Chondrocyte (in vitro differentiated cells): ENCODE results near the gene PGM1. TPM values are rescaled to one million over a fixed set of nuclear protein-coding genes. Genes with fewer than 3 reads are reported as not detected.

Source experiments
- DNase-seq: peaks from one replicate; pipeline ENCODE4 v3.0.0; 2021; ENCODE audit warnings: mixed read lengths, low spot score
- H3K27ac Mint-ChIP-seq: one replicate; pipeline ENCODE4 v1.8.0; 2021; ENCODE audit warnings: mild to moderate bottlenecking, moderate library complexity, mixed read lengths; ENCODE audit not compliant: unreplicated experiment
- H3K27me3 Mint-ChIP-seq: 2 replicates; pipeline ENCODE4 v1.8.0; 2021; ENCODE audit warnings: low read depth, mixed read lengths
- H3K36me3 Mint-ChIP-seq: 2 replicates; pipeline ENCODE4 v1.8.0; 2021; ENCODE audit warnings: low read depth, mixed read lengths
- H3K4me1 Mint-ChIP-seq: 2 replicates; pipeline ENCODE4 v1.8.0; 2021; ENCODE audit warnings: low read depth, mild to moderate bottlenecking, mixed read lengths
- H3K4me3 Mint-ChIP-seq: one replicate; pipeline ENCODE4 v1.8.0; 2021; ENCODE audit warnings: mild to moderate bottlenecking, moderate library complexity, mixed read lengths; ENCODE audit not compliant: unreplicated experiment
- H3K9me3 Mint-ChIP-seq: 2 replicates; pipeline ENCODE4 v1.8.0; 2021; ENCODE audit warnings: low read depth, mixed read lengths
- total RNA-seq: library from RNA; stranded (reverse); gene quantifications from 3 replicates; pipeline ENCODE4 v1.2.1, GENCODE V29; 2021
- TF ChIP-seq, protein P1 (sequence below): fragments of 200-600 bp; sonication (generic); IDR thresholded peaks from 2 replicates; pipeline ENCODE4 v1.5.0; 2021; ENCODE audit warnings: antibody characterized with exemption, mild to moderate bottlenecking, moderate library complexity

Gene PGM1
- total RNA-seq, 1 donor from 2014 or later = 111 TPM

DNA sequence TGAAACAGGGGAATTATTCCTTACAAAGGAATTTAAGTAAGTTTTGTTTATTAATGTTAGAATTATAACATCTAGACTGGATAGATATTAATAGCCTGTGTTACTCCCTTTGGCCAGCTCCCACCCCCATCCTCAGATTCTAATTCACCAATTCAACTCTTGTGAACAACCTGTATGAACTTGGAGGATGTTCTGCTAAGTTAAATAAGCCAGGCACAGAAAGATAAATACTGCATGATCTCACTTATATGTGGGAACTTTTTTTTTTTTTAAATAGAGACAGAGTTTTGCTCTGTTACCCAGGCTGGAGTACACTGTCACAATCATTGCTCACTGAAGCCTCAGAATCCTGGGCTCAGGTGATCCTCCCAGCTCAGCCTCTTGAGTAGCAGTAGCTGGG, 37.7 kb upstream of the PGM1 start:
- TF ChIP-seq, protein P1, sequence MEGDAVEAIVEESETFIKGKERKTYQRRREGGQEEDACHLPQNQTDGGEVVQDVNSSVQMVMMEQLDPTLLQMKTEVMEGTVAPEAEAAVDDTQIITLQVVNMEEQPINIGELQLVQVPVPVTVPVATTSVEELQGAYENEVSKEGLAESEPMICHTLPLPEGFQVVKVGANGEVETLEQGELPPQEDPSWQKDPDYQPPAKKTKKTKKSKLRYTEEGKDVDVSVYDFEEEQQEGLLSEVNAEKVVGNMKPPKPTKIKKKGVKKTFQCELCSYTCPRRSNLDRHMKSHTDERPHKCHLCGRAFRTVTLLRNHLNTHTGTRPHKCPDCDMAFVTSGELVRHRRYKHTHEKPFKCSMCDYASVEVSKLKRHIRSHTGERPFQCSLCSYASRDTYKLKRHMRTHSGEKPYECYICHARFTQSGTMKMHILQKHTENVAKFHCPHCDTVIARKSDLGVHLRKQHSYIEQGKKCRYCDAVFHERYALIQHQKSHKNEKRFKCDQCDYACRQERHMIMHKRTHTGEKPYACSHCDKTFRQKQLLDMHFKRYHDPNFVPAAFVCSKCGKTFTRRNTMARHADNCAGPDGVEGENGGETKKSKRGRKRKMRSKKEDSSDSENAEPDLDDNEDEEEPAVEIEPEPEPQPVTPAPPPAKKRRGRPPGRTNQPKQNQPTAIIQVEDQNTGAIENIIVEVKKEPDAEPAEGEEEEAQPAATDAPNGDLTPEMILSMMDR = no peak
- Mint-ChIP-seq H3K9me3 (no peaks in the 10 kb centered on the region), H3K27me3 (no peaks in the 10 kb centered on the region), H3K4me3 (no peak overlapping the region), H3K4me1 (peaks cover 5% of the 10 kb centered on the region), H3K36me3 (no peaks in the 10 kb centered on the region), H3K27ac (no peak overlapping the region)
- DNase-seq = no peak

DNA sequence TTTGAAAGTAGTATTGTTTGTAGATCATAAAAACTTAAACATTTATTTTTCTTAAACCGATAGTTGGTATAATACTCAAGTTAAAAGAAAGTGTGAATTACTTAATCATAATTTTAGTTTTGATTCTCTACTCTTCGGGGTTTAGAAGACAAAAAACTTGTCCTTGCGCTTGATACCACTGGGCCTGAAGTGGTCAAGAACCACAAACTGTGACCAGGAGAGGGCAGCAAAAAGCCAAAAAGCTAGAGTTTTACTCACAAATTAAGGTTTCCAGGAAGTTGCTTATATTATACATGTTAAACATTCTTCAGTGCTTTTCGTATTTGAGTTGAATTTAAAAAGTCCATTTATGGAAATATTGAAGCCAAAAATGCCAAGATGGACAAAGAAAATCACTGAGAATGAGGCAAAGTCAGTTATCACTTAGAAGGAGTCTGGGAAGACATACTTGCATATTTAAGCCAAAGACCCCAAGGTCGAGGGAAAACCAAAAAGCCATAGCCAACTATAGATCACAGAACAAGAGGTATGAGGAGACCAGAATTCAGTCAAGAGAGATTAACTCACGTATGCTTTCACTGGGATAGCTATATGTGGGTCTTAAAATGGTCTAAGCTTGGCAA, 35.7 kb upstream of the PGM1 start:
- no peaks in the 10 kb centered on the region for H3K9me3 Mint-ChIP-seq
- no peak overlapping the region for H3K4me3 Mint-ChIP-seq
- no peak for DNase-seq
- no peaks in the 10 kb centered on the region for H3K27me3 Mint-ChIP-seq
- TF ChIP-seq, protein P1 = peak; percentile 83
- H3K27ac Mint-ChIP-seq = no peak overlapping the region
- H3K4me1 Mint-ChIP-seq = peaks cover 5% of the 10 kb centered on the region
- peaks cover 2% of the 10 kb centered on the region for H3K36me3 Mint-ChIP-seq

DNA sequence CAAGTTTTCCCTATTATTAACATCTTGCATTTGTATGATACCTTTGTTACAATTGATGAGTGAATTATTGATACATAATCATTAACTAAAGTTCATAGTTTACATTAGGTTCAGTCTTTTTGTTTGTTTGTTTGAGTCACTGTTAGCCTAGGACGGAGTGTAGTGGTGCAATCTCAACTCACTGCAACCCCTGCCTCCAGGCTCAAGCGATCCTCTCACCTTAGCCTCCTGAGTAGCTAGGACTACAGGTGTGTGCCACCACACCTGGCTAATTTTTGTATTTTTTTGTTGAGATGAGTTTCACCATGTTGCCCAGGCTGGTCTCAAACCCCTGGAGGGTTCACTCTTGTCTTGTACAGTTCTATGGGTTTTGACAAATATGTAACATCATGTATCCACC, 33.9 kb upstream of the PGM1 start:
- Mint-ChIP-seq H3K27ac (no peak overlapping the region), H3K9me3 (peaks cover 2% of the 10 kb centered on the region), H3K4me3 (no peak overlapping the region), H3K36me3 (peaks cover 3% of the 10 kb centered on the region), H3K4me1 (peaks cover 5% of the 10 kb centered on the region), H3K27me3 (no peaks in the 10 kb centered on the region)
- TF ChIP-seq, protein P1 = no peak
- no peak for DNase-seq

DNA sequence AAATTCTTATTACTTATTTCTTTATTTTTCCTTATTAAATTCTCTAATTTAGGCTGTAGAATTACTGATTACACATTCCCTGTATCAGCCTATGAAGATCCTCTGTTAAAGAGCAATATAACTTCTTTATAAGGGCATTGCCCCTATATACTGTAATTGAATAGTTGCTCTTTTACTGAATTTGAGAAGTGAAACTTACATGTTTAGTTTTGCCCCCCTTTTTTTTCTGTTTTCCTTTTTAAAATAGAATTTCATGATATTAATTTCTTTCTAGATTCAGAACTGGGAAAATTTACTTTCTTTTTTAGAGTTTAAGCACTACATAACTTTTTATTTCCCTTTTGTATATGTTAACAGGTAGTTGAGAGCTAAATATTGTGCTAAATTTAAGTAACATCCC, 29.5 kb upstream of the PGM1 start:
- TF ChIP-seq, protein P1 = no peak
- DNase-seq = no peak

DNA sequence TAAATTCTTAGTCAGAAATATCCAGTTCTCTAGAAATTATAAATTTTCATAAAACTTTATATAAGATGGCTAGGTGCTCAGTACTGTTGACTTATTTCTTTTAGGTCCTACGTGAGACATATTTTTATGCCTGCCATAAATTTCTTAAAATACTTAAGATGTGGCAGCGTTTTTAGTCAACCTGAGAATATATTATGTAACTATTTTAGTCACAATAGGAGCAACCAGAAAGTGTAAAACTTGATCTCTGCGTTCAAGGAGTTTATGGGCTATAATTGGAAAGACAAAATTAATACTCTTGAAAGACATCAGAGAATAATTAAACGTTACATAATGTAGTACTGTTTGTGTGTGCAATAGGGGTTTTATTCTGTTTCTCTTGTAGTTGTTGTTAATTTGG, 24.1 kb upstream of the PGM1 start:
- Mint-ChIP-seq H3K4me3 (no peak overlapping the region), H3K27me3 (no peaks in the 10 kb centered on the region), H3K4me1 (no peaks in the 10 kb centered on the region), H3K36me3 (peaks cover 2% of the 10 kb centered on the region), H3K27ac (no peak overlapping the region), H3K9me3 (peaks cover 5% of the 10 kb centered on the region)
- TF ChIP-seq, protein P1 = no peak
- DNase-seq = no peak

More for the DNA sequence above, 29.5 kb upstream of the PGM1 start:
- H3K27ac Mint-ChIP-seq = no peak overlapping the region
- H3K4me3 Mint-ChIP-seq = no peak overlapping the region
- no peaks in the 10 kb centered on the region for H3K27me3 Mint-ChIP-seq
- H3K36me3 Mint-ChIP-seq = peaks cover 4% of the 10 kb centered on the region
- H3K9me3 Mint-ChIP-seq = peaks cover 5% of the 10 kb centered on the region
- H3K4me1 Mint-ChIP-seq = no peaks in the 10 kb centered on the region
